HL-60 (cell line): ENCODE measurements around the gene TFB1M.
"Not testable (repeated sequence)": the region's sequence is repeated elsewhere in the genome, so short reads cannot be mapped to it uniquely, and the experiment has no call there.

ENCODE experiments used
- DNase-seq, 2 experiments: peaks; one replicate each; pipeline ENCODE4 v3.0.0-alpha.2; 2010 to 2020; ENCODE audit warnings: low read depth in 1 of 2, low spot score in 1 of 2
- H3K27ac ChIP-seq: fragments of 250-450 bp; sonication (Bioruptor Pico); replicated peaks from 2 replicates; pipeline ENCODE4 v1.5.1; 2020; ENCODE audit warnings: mild to moderate bottlenecking, moderate library complexity
- H3K27me3 ChIP-seq: fragments of 250-450 bp; sonication (Bioruptor Pico); 2 replicates; pipeline ENCODE4 v1.5.1; 2021; ENCODE audit warnings: mild to moderate bottlenecking, moderate library complexity; ENCODE audit not compliant: insufficient read depth, poor library complexity, severe bottlenecking
- H3K4me3 ChIP-seq: replicated peaks from 2 replicates; pipeline ENCODE4 v1.5.1; 2011; ENCODE audit warnings: mild to moderate bottlenecking, control low read depth, low read length; ENCODE audit not compliant: insufficient read depth
- GABPA ChIP-seq: IDR thresholded peaks from 2 replicates; pipeline ENCODE4 v1.6.1; 2012; ENCODE audit warnings: low read depth
- POLR2AphosphoS5 ChIP-seq: IDR thresholded peaks from 2 replicates; pipeline ENCODE4 v1.6.1; 2012; ENCODE audit warnings: low read depth
- SPI1 ChIP-seq: IDR thresholded peaks from 2 replicates; pipeline ENCODE4 v1.6.1; 2012; ENCODE audit warnings: low read depth, mild to moderate bottlenecking, borderline replicate concordance
- TF ChIP-seq, protein P1 (sequence below): IDR thresholded peaks from 2 replicates; pipeline ENCODE4 v1.6.1; 2012; ENCODE audit warnings: low read depth; ENCODE audit not compliant: insufficient replicate concordance
- TF ChIP-seq, protein P2 (sequence below): IDR thresholded peaks from one replicate; pipeline ENCODE4 v1.5.1; 2011; ENCODE audit warnings: low read length, control low read depth, inconsistent platforms; ENCODE audit not compliant: insufficient read depth

Gene TFB1M

DNA sequence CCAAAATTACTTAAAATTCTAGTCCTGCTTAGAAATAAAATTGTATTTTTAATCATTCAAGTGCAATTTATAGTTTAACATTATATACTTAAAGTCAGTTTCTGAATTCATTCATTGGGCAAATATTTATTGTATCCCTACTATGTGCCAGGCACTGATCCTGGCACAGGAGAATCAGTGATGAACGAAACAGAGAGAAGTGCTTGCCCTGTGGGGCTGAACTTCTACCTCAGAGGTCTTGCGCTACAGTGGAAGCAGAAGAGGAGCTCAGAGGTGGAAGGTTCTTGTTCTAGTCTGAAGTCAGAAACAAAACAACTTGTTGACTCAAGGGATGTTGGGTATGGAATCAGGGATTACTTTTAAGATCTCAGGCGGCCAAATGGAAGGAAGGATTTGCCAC lies 44.5 kb downstream of the TFB1M start:
- Histone ChIP-seq H3K4me3 (no peak overlapping the region), H3K27ac (no peak overlapping the region), H3K27me3 (no peaks in the 10 kb centered on the region)
- TF ChIP-seq POLR2AphosphoS5: no peak
- TF ChIP-seq SPI1: no peak
- TF ChIP-seq, protein P1, sequence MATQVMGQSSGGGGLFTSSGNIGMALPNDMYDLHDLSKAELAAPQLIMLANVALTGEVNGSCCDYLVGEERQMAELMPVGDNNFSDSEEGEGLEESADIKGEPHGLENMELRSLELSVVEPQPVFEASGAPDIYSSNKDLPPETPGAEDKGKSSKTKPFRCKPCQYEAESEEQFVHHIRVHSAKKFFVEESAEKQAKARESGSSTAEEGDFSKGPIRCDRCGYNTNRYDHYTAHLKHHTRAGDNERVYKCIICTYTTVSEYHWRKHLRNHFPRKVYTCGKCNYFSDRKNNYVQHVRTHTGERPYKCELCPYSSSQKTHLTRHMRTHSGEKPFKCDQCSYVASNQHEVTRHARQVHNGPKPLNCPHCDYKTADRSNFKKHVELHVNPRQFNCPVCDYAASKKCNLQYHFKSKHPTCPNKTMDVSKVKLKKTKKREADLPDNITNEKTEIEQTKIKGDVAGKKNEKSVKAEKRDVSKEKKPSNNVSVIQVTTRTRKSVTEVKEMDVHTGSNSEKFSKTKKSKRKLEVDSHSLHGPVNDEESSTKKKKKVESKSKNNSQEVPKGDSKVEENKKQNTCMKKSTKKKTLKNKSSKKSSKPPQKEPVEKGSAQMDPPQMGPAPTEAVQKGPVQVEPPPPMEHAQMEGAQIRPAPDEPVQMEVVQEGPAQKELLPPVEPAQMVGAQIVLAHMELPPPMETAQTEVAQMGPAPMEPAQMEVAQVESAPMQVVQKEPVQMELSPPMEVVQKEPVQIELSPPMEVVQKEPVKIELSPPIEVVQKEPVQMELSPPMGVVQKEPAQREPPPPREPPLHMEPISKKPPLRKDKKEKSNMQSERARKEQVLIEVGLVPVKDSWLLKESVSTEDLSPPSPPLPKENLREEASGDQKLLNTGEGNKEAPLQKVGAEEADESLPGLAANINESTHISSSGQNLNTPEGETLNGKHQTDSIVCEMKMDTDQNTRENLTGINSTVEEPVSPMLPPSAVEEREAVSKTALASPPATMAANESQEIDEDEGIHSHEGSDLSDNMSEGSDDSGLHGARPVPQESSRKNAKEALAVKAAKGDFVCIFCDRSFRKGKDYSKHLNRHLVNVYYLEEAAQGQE: no peak
- TF ChIP-seq, protein P2, sequence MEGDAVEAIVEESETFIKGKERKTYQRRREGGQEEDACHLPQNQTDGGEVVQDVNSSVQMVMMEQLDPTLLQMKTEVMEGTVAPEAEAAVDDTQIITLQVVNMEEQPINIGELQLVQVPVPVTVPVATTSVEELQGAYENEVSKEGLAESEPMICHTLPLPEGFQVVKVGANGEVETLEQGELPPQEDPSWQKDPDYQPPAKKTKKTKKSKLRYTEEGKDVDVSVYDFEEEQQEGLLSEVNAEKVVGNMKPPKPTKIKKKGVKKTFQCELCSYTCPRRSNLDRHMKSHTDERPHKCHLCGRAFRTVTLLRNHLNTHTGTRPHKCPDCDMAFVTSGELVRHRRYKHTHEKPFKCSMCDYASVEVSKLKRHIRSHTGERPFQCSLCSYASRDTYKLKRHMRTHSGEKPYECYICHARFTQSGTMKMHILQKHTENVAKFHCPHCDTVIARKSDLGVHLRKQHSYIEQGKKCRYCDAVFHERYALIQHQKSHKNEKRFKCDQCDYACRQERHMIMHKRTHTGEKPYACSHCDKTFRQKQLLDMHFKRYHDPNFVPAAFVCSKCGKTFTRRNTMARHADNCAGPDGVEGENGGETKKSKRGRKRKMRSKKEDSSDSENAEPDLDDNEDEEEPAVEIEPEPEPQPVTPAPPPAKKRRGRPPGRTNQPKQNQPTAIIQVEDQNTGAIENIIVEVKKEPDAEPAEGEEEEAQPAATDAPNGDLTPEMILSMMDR: no peak
- no peak for TF ChIP-seq GABPA
- no peak for DNase-seq

DNA sequence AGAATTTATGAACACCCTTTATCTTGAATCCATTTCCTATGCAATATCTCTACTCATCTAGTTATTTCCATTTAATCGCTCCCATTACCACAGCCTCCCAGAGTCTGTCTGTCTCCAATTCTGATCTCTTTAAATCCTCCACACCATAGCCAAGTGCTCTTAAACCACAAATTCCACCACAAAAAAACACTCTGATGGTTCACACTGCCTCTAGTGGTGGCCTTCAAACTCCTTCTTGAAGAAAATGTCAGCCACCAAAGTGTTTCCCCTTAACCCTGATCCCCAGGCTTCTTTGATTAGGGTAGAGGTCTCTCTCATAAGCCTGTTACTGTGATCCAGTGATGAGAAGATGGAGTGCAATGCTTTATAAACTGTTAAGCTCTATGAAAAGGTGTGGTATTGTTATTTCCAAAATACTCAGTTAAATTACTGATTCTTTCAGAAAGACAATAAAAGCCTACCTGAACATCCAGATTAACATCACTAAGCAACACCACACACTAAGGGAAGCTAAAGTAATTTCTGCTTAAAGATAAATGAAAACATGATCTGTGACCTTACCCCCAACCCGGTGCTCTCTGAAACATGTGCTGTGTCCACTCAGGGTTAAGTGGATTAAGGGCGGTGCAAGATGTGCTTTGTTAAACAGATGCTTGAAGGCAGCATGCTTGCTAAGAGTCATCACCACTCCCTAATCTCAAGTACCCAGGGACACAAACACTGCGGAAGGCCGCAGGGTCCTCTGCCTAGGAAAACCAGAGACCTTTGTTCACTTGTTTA lies 46.0 kb downstream of the TFB1M start:
- H3K27me3 ChIP-seq, H3K27ac ChIP-seq, H3K4me3 ChIP-seq: not testable (repeated sequence)
- TF ChIP-seq, protein P2: peak; percentile 33
- peak; percentile 7 to 34 for DNase-seq

DNA sequence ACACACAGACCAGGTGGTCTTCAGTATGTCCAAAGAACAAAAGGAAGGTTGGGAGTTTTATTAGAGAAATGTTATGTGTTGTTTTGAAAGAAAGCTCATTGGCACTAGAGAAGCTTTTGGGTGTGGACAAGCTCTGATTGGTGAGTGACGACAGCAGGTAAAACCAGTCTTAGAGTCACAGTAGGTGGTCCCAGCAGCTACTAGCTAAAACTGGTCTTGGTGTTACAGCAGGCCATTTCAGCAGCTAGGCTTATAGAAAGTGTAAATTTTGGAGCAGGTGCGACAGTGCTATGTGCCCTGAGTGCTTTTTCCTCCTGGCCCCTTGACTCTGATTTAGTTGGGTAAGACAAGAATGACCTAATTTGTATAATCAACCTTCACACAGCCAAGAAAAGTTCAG lies 46.9 kb downstream of the TFB1M start:
- Histone ChIP-seq H3K4me3 (no peak overlapping the region), H3K27ac (no peak overlapping the region), H3K27me3 (no peaks in the 10 kb centered on the region)
- DNase-seq: no peak
- TF ChIP-seq GABPA: no peak
- no peak for TF ChIP-seq SPI1
- no peak for TF ChIP-seq POLR2AphosphoS5

DNA sequence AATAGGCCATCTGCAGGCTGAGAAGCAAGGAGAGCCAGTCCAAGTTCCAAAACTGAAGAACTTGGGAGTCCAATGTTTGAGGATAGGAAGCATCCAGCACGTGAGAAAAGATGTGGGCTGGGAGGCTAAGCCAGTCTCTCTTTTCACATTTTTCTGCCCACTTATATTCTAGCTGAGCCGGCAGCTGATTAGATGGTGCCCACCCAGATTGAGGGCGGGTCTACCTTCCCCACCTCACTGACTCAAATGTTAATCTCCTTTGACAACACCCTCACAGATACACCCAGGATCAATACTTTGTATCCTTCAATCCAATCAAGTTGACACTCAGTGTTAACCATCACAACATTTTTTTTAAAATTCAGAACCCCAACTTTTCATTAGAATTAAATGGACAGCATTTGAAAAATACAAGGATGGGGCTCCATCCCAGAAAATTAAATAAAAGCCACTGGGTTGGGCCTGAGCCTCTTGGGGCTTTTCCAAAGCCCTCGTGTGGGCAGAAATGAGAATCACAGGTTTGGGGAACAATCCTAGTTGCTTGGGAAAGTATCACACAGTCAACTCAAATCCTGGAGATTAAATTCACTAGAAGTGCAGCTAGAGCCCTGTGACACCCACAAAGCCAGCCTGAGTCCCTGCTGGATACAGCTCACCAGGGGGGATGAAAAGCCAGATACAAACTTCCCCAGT lies 48.3 kb downstream of the TFB1M start:
- Histone ChIP-seq H3K4me3 (no peak overlapping the region), H3K27me3 (no peaks in the 10 kb centered on the region), H3K27ac (no peak overlapping the region)
- no peak for DNase-seq
- TF ChIP-seq, protein P2: no peak
- TF ChIP-seq, protein P1: no peak
- no peak for TF ChIP-seq SPI1
- TF ChIP-seq GABPA: no peak
- no peak for TF ChIP-seq POLR2AphosphoS5
